ENCODE results near the gene CDH4.

- no peak for TF ChIP-seq POLR2A (IDR thresholded peaks at IDR 0.05)
- TF ChIP-seq CTCF (IDR thresholded peaks at IDR 0.05) = no peak
These were observed 235.9 kb downstream of the CDH4 start for GRCh38 chr20:61487997-61488371.
